Astrocyte (in vitro differentiated cells and primary cell): ENCODE results near the gene SRCAP.

ENCODE experiments used
- EZH2 ChIP-seq: IDR thresholded peaks from 2 replicates; pipeline ENCODE4 v1.6.1; 2012; ENCODE audit warnings: mild to moderate bottlenecking, low read length, inconsistent platforms; ENCODE audit not compliant: insufficient read depth
- TF ChIP-seq, protein P1 (sequence below): IDR thresholded peaks from 2 replicates; pipeline ENCODE4 v1.5.1; 2011; ENCODE audit warnings: low read depth, mild to moderate bottlenecking, inconsistent platforms, low read length, moderate library complexity; ENCODE audit not compliant: insufficient read depth

DNA sequence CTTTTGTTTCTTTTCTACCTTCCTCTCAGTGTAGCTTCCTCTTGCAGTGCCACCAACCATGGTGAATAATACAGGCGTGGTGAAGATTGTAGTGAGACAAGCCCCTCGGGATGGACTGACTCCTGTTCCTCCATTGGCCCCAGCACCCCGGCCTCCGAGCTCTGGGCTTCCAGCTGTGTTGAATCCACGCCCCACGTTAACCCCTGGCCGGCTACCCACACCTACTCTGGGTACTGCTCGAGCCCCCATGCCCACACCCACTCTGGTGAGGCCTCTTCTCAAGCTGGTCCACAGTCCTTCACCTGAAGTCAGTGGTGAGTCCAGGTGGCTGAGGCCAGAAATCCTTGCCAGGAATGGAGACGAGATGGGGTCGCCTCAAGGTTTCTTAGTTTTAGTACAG, 23.9 kb downstream of the SRCAP start:
- TF ChIP-seq, protein P1, sequence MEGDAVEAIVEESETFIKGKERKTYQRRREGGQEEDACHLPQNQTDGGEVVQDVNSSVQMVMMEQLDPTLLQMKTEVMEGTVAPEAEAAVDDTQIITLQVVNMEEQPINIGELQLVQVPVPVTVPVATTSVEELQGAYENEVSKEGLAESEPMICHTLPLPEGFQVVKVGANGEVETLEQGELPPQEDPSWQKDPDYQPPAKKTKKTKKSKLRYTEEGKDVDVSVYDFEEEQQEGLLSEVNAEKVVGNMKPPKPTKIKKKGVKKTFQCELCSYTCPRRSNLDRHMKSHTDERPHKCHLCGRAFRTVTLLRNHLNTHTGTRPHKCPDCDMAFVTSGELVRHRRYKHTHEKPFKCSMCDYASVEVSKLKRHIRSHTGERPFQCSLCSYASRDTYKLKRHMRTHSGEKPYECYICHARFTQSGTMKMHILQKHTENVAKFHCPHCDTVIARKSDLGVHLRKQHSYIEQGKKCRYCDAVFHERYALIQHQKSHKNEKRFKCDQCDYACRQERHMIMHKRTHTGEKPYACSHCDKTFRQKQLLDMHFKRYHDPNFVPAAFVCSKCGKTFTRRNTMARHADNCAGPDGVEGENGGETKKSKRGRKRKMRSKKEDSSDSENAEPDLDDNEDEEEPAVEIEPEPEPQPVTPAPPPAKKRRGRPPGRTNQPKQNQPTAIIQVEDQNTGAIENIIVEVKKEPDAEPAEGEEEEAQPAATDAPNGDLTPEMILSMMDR, result no peak
- no peak for TF ChIP-seq EZH2
